ENCODE data around the gene IL25.

Gene IL25

GRCh38 chr14:23380197-23380914 lies 7.7 kb downstream of the IL25 start:
- no peak overlapping the region for H2BK120ac ChIP-seq (ENCODE audit: low read depth, low read length)
- no peak overlapping the region for H3K4me2 ChIP-seq (ENCODE audit: insufficient read depth, low read length, poor library complexity, severe bottlenecking)
- WGBS, 2 donors (ENCODE audit: extremely low coverage in 2 of 2, insufficient read length in 2 of 2, insufficient replicate concordance in 1 of 2) = no CpG with 5 or more reads among the region's 16 CpGs
- no peak overlapping the region for H3K27ac ChIP-seq (replicated peaks; ENCODE audit: low read length)
- peaks cover 0 to 11% of the 10 kb centered on the region in 2 donors for H3K4me1 ChIP-seq (ENCODE audit: control insufficient read depth in 2 of 2, insufficient read depth in 1 of 2, low read depth in 1 of 2, low read length in 2 of 2)
- H3K36me3 ChIP-seq (replicated peaks in 1 of 2; ENCODE audit: control insufficient read depth in 2 of 2, insufficient read depth in 2 of 2, low read length in 2 of 2) = no peaks in the 10 kb centered on the region
- no peak for DNase-seq (ENCODE audit: low spot score)
- peak overlapping the region; percentile 87 for H2AK5ac ChIP-seq (ENCODE audit: low read depth, low read length)
- peak overlapping the region; percentile 57 for H3K14ac ChIP-seq (ENCODE audit: low read length)
- H4K8ac ChIP-seq (ENCODE audit: low read depth, low read length) = no peak overlapping the region
- no peaks in the 10 kb centered on the region for H3K9me3 ChIP-seq (replicated peaks in 1 of 2; ENCODE audit: control insufficient read depth in 2 of 2, insufficient read depth in 1 of 2, low read depth in 1 of 2, low read length in 2 of 2)
- H3K18ac ChIP-seq (ENCODE audit: low read length) = peak overlapping the region; percentile 39
- H3K9ac ChIP-seq (ENCODE audit: low read depth, low read length, poor library complexity) = peak overlapping the region; percentile 38
- no peak overlapping the region for H3K4ac ChIP-seq (ENCODE audit: low read length)
- no peak overlapping the region for H2AFZ ChIP-seq (ENCODE audit: low read length)
- H3K79me1 ChIP-seq (ENCODE audit: low read depth, low read length) = no peaks in the 10 kb centered on the region
- peak overlapping the region; percentile 38 for H4K91ac ChIP-seq (ENCODE audit: low read depth, low read length, poor library complexity)
- H3K23ac ChIP-seq (ENCODE audit: low read depth, low read length, poor library complexity) = peak overlapping the region; percentile 26
- peak overlapping the region; percentile 54 for H2BK15ac ChIP-seq (ENCODE audit: low read length)
- H3K4me3 ChIP-seq (ENCODE audit: low read length in 2 of 2) = no peak overlapping the region
- peaks cover 0 to 56% (median 0%) of the 10 kb centered on the region in 3 experiments for H3K27me3 ChIP-seq (ENCODE audit: control insufficient read depth in 3 of 3, insufficient read depth in 3 of 3, low read depth in 1 of 3, low read length in 3 of 3)
- peak overlapping the region; percentile 35 for H2BK5ac ChIP-seq (ENCODE audit: low read length)
- H2BK12ac ChIP-seq (ENCODE audit: low read length) = peak overlapping the region; percentile 68

DNA sequence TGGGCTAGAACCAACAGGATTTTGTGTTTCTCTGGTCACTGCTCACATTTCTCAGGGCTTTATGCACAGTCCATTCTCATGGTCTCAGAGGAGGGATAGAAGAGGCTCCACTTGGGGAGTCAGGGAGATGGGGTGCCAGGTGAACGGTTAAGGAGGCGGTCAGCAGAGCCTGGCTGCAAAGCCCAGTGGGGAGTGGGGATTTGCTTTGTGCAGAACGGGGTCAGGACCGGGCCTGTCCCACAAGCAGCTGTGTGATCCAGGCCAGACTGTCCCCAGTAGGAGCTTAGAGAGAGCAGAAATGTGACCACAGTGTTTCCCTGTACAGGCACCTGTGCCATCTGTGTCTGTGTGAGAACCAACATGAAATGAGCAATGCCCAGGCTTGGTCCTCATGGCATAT lies 8.4 kb downstream of the IL25 start:
- Histone ChIP-seq H2BK15ac (ENCODE audit: low read length) (peak overlapping the region; percentile 54), H3K14ac (ENCODE audit: low read length) (no peak overlapping the region), H3K27ac (replicated peaks; ENCODE audit: low read length) (no peak overlapping the region), H3K4me1 (ENCODE audit: control insufficient read depth in 2 of 2, insufficient read depth in 1 of 2, low read depth in 1 of 2, low read length in 2 of 2) (peaks cover 0 to 11% of the 10 kb centered on the region in 2 donors), H3K4me2 (ENCODE audit: insufficient read depth, low read length, poor library complexity, severe bottlenecking) (no peak overlapping the region), H2BK12ac (ENCODE audit: low read length) (no peak overlapping the region), H3K36me3 (replicated peaks in 1 of 2; ENCODE audit: control insufficient read depth in 2 of 2, insufficient read depth in 2 of 2, low read length in 2 of 2) (no peaks in the 10 kb centered on the region), H3K9ac (ENCODE audit: low read depth, low read length, poor library complexity) (no peak overlapping the region), H2AK5ac (ENCODE audit: low read depth, low read length) (peak overlapping the region; percentile 87), H3K27me3 (ENCODE audit: control insufficient read depth in 3 of 3, insufficient read depth in 3 of 3, low read depth in 1 of 3, low read length in 3 of 3) (peaks cover 0 to 60% (median 0%) of the 10 kb centered on the region in 3 experiments), H3K4ac (ENCODE audit: low read length) (no peak overlapping the region), H4K91ac (ENCODE audit: low read depth, low read length, poor library complexity) (no peak overlapping the region), H4K8ac (ENCODE audit: low read depth, low read length) (no peak overlapping the region), H3K18ac (ENCODE audit: low read length) (no peak overlapping the region), H3K4me3 (ENCODE audit: low read length in 2 of 2) (no peak overlapping the region), H3K79me1 (ENCODE audit: low read depth, low read length) (no peaks in the 10 kb centered on the region), H2BK5ac (ENCODE audit: low read length) (peak overlapping the region; percentile 35), H2BK120ac (ENCODE audit: low read depth, low read length) (no peak overlapping the region), H2AFZ (ENCODE audit: low read length) (no peak overlapping the region), H3K9me3 (replicated peaks in 1 of 2; ENCODE audit: control insufficient read depth in 2 of 2, insufficient read depth in 1 of 2, low read depth in 1 of 2, low read length in 2 of 2) (no peaks in the 10 kb centered on the region), H3K23ac (ENCODE audit: low read depth, low read length, poor library complexity) (peak overlapping the region; percentile 26)
- no CpG with 5 or more reads among the region's 4 CpGs for WGBS, 2 donors (ENCODE audit: extremely low coverage in 2 of 2, insufficient read length in 2 of 2, insufficient replicate concordance in 1 of 2)
- DNase-seq (ENCODE audit: low spot score) = no peak

GRCh38 chr14:23381871-23382270 lies 9.3 kb downstream of the IL25 start:
- Histone ChIP-seq H3K4me3 (ENCODE audit: low read length in 2 of 2) (no peak overlapping the region), H2BK5ac (ENCODE audit: low read length) (no peak overlapping the region), H3K36me3 (replicated peaks in 1 of 2; ENCODE audit: control insufficient read depth in 2 of 2, insufficient read depth in 2 of 2, low read length in 2 of 2) (no peaks in the 10 kb centered on the region), H3K9ac (ENCODE audit: low read depth, low read length, poor library complexity) (peak overlapping the region; percentile 1), H3K9me3 (replicated peaks in 1 of 2; ENCODE audit: control insufficient read depth in 2 of 2, insufficient read depth in 1 of 2, low read depth in 1 of 2, low read length in 2 of 2) (no peaks in the 10 kb centered on the region), H2AK5ac (ENCODE audit: low read depth, low read length) (peak overlapping the region; percentile 7), H4K91ac (ENCODE audit: low read depth, low read length, poor library complexity) (no peak overlapping the region), H3K23ac (ENCODE audit: low read depth, low read length, poor library complexity) (no peak overlapping the region), H3K27me3 (ENCODE audit: control insufficient read depth in 3 of 3, insufficient read depth in 3 of 3, low read depth in 1 of 3, low read length in 3 of 3) (peaks cover 0 to 55% (median 0%) of the 10 kb centered on the region in 3 experiments), H3K4me1 (ENCODE audit: control insufficient read depth in 2 of 2, insufficient read depth in 1 of 2, low read depth in 1 of 2, low read length in 2 of 2) (peaks cover 0 to 6% of the 10 kb centered on the region in 2 donors), H4K8ac (ENCODE audit: low read depth, low read length) (no peak overlapping the region), H3K79me1 (ENCODE audit: low read depth, low read length) (no peaks in the 10 kb centered on the region), H3K4me2 (ENCODE audit: insufficient read depth, low read length, poor library complexity, severe bottlenecking) (no peak overlapping the region), H2BK15ac (ENCODE audit: low read length) (no peak overlapping the region), H3K27ac (replicated peaks; ENCODE audit: low read length) (no peak overlapping the region), H2BK120ac (ENCODE audit: low read depth, low read length) (no peak overlapping the region), H3K14ac (ENCODE audit: low read length) (no peak overlapping the region), H2AFZ (ENCODE audit: low read length) (no peak overlapping the region), H2BK12ac (ENCODE audit: low read length) (no peak overlapping the region), H3K4ac (ENCODE audit: low read length) (no peak overlapping the region), H3K18ac (ENCODE audit: low read length) (no peak overlapping the region)
- WGBS, 2 donors (ENCODE audit: extremely low coverage in 2 of 2, insufficient read length in 2 of 2, insufficient replicate concordance in 1 of 2) = no CpG with 5 or more reads among the region's 3 CpGs
- DNase-seq (ENCODE audit: low spot score) = no peak

DNA sequence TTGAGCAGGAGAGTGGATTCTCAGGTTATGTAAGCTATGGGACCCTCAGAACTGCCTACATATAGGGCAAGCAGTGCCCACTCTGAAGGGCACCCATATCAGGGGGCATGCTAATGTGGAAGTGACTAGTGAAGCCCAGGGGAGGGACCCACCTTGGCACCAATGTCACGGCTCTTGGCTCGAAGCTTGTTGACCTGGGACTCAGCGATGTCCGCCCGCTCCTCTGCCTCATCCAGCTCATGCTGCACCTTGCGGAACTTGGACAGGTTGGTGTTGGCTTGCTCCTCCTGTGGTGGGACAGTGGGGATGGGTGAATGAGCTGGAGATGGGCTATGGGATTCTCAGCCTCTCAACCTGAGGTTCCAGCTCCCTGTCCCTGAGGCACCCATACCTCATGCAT lies 9.7 kb downstream of the IL25 start:
- Histone ChIP-seq H2BK12ac (ENCODE audit: low read length) (no peak overlapping the region), H4K91ac (ENCODE audit: low read depth, low read length, poor library complexity) (no peak overlapping the region), H3K4me2 (ENCODE audit: insufficient read depth, low read length, poor library complexity, severe bottlenecking) (no peak overlapping the region), H4K8ac (ENCODE audit: low read depth, low read length) (no peak overlapping the region), H3K23ac (ENCODE audit: low read depth, low read length, poor library complexity) (no peak overlapping the region), H2BK15ac (ENCODE audit: low read length) (no peak overlapping the region), H3K14ac (ENCODE audit: low read length) (no peak overlapping the region), H3K9me3 (replicated peaks in 1 of 2; ENCODE audit: control insufficient read depth in 2 of 2, insufficient read depth in 1 of 2, low read depth in 1 of 2, low read length in 2 of 2) (no peaks in the 10 kb centered on the region), H2AK5ac (ENCODE audit: low read depth, low read length) (peak overlapping the region; percentile 7), H2AFZ (ENCODE audit: low read length) (no peak overlapping the region), H3K27ac (replicated peaks; ENCODE audit: low read length) (no peak overlapping the region), H3K4me1 (ENCODE audit: control insufficient read depth in 2 of 2, insufficient read depth in 1 of 2, low read depth in 1 of 2, low read length in 2 of 2) (peaks cover 0 to 2% of the 10 kb centered on the region in 2 donors), H3K4me3 (ENCODE audit: low read length in 2 of 2) (no peak overlapping the region), H3K4ac (ENCODE audit: low read length) (no peak overlapping the region), H3K36me3 (replicated peaks in 1 of 2; ENCODE audit: control insufficient read depth in 2 of 2, insufficient read depth in 2 of 2, low read length in 2 of 2) (no peaks in the 10 kb centered on the region), H3K18ac (ENCODE audit: low read length) (no peak overlapping the region), H3K79me1 (ENCODE audit: low read depth, low read length) (no peaks in the 10 kb centered on the region), H2BK5ac (ENCODE audit: low read length) (no peak overlapping the region), H3K27me3 (ENCODE audit: control insufficient read depth in 3 of 3, insufficient read depth in 3 of 3, low read depth in 1 of 3, low read length in 3 of 3) (peaks cover 0 to 55% (median 0%) of the 10 kb centered on the region in 3 experiments), H2BK120ac (ENCODE audit: low read depth, low read length) (no peak overlapping the region), H3K9ac (ENCODE audit: low read depth, low read length, poor library complexity) (no peak overlapping the region)
- no CpG with 5 or more reads among the region's 6 CpGs for WGBS, 2 donors (ENCODE audit: extremely low coverage in 2 of 2, insufficient read length in 2 of 2, insufficient replicate concordance in 1 of 2)
- DNase-seq (ENCODE audit: low spot score) = no peak
